ENCODE measurements around the gene SEPSECS.

The SEPSECS gene

GRCh38 chr4:25159837-25160713, at the start of gene SEPSECS (continued):
- TF ChIP-seq ATF2 (tag by site-specific recombination; IDR thresholded peaks at IDR 0.05; ENCODE audit: low read depth) (no peak), ZNF26 (tag by site-specific recombination; IDR thresholded peaks at IDR 0.05) (no peak), ELK4 (IDR thresholded peaks at IDR 0.05; ENCODE audit: borderline replicate concordance, low read depth, low read length) (no peak), ZNF629 (tag by site-specific recombination; IDR thresholded peaks at IDR 0.05) (peak; percentile 35), ZNF248 (tag by site-specific recombination; IDR thresholded peaks at IDR 0.05) (no peak), ZNF221 (tag by site-specific recombination; IDR thresholded peaks at IDR 0.05; ENCODE audit: borderline replicate concordance) (no peak), SP3 (tag by site-specific recombination; IDR thresholded peaks at IDR 0.05) (peak; percentile 42; the same call in 1 of the 2 replicates), ZNF324 (tag by site-specific recombination; IDR thresholded peaks at IDR 0.05) (0 out of 2 replicates have a peak, but pooled peaks have one; percentile 54), ZNF692 (tag by site-specific recombination; IDR thresholded peaks at IDR 0.05) (peak; percentile 33; the same call in 1 of the 2 replicates), SCRT2 (tag by site-specific recombination; IDR thresholded peaks at IDR 0.05) (no peak), ZBTB21 (tag by site-specific recombination; IDR thresholded peaks at IDR 0.05) (no peak), ZNF214 (tag by site-specific recombination; IDR thresholded peaks at IDR 0.05; ENCODE audit: borderline replicate concordance) (no peak), ZNF23 (tag by site-specific recombination; IDR thresholded peaks at IDR 0.05; ENCODE audit: borderline replicate concordance) (no peak), OSR2 (tag by site-specific recombination; IDR thresholded peaks at IDR 0.05) (peak; percentile 56; the same call in 1 of the 2 replicates), ZNF302 (tag by site-specific recombination; IDR thresholded peaks at IDR 0.05; ENCODE audit: low read depth) (no peak), ZNF311 (tag by site-specific recombination; IDR thresholded peaks at IDR 0.05; ENCODE audit: borderline replicate concordance) (no peak), KLF16 (tag by site-specific recombination; IDR thresholded peaks at IDR 0.05) (no peak)

- POLR2A ChIA-PET: no interaction called here
- no peaks in the 10 kb centered on the region for H3K4me1 ChIP-seq (ENCODE audit: control insufficient read depth, insufficient read depth, low read length)
- TF ChIP-seq EGR2 (tag by site-specific recombination; IDR thresholded peaks at IDR 0.05; ENCODE audit: low read depth) (no peak), IKZF3 (tag by site-specific recombination; IDR thresholded peaks at IDR 0.05) (no peak), ZNF610 (tag by site-specific recombination; IDR thresholded peaks at IDR 0.05; ENCODE audit: borderline replicate concordance) (no peak), ZNF530 (tag by site-specific recombination; IDR thresholded peaks at IDR 0.05; ENCODE audit: low read depth) (no peak), OSR2 (tag by site-specific recombination; IDR thresholded peaks at IDR 0.05) (no peak), HOXC10 (CRISPR knock-in tag; IDR thresholded peaks at IDR 0.05) (no peak), GLI2 (tag by site-specific recombination; IDR thresholded peaks at IDR 0.05; ENCODE audit: borderline replicate concordance, low read depth) (no peak)
- no peaks in the 10 kb centered on the region for H3K9me3 ChIP-seq (ENCODE audit: control insufficient read depth, insufficient read depth, low read depth, low read length)
- no peak overlapping the region for H3K27ac ChIP-seq (ENCODE audit: extremely low read depth, low read depth, low read length)
- H3K36me3 ChIP-seq (ENCODE audit: control insufficient read depth in 2 of 2, insufficient read depth in 1 of 2, low read length in 2 of 2): no peaks in the 10 kb centered on the region
- H3K4me3 ChIP-seq (ENCODE audit: low read depth, low read length): no peak overlapping the region
- CTCF ChIA-PET: no interaction called here
These were observed 49.5 kb upstream of the SEPSECS start for GRCh38 chr4:25209702-25210101.
